Coronary artery (tissue), 2 donors: ENCODE measurements around the gene TTLL11.

Experiments used
- DNase-seq: peaks from one replicate; pipeline ENCODE4 v3.0.0-alpha.2; 2017; ENCODE audit warnings: low spot score
- H3K27ac ChIP-seq, 2 donors: fragments of 200-600 bp; sonication (generic); one replicate each; pipeline ENCODE4 v1.5.1; 2016 to 2019
- H3K4me3 ChIP-seq: fragments of 200-600 bp; sonication (generic); 2 replicates; pipeline ENCODE4 v1.5.1; 2016; ENCODE audit warnings: mild to moderate bottlenecking, moderate library complexity
- CTCF ChIP-seq: fragments of 200-600 bp; sonication (generic); IDR thresholded peaks from one replicate; pipeline ENCODE4 v1.5.1; 2019; ENCODE audit warnings: antibody characterized with exemption

TTLL11 gene

GRCh38 chr9:122039234-122039633, 53.9 kb downstream of the TTLL11 start:
- H3K4me3 ChIP-seq = no peak overlapping the region
- no peak for TF ChIP-seq CTCF
- no peak overlapping the region for H3K27ac ChIP-seq
- no peak for DNase-seq

- H3K27ac ChIP-seq = no peak overlapping the region
- no peak for TF ChIP-seq CTCF
- no peak overlapping the region for H3K4me3 ChIP-seq
- DNase-seq = no peak
Measured at GRCh38 chr9:122036988-122037387, 56.1 kb downstream of the TTLL11 start.

- Histone ChIP-seq H3K27ac (no peak overlapping the region), H3K4me3 (no peak overlapping the region)
- DNase-seq = no peak
- no peak for TF ChIP-seq CTCF
Measured at GRCh38 chr9:122036408-122036807, 56.7 kb downstream of the TTLL11 start.

GRCh38 chr9:122033775-122034373, 59.2 kb downstream of the TTLL11 start:
- Histone ChIP-seq H3K27ac (no peak overlapping the region), H3K4me3 (no peak overlapping the region)
- TF ChIP-seq CTCF = no peak
- no peak for DNase-seq

- H3K27ac ChIP-seq = no peak overlapping the region
- TF ChIP-seq CTCF = no peak
- H3K4me3 ChIP-seq = no peak overlapping the region
- no peak for DNase-seq
Measured at GRCh38 chr9:122032346-122032745, 60.8 kb downstream of the TTLL11 start.

GRCh38 chr9:122031776-122032175, 61.3 kb downstream of the TTLL11 start:
- DNase-seq = no peak
- H3K27ac ChIP-seq = no peak overlapping the region
- no peak overlapping the region for H3K4me3 ChIP-seq
- no peak for TF ChIP-seq CTCF

- no peak overlapping the region for H3K4me3 ChIP-seq
- TF ChIP-seq CTCF = no peak
- no peak for DNase-seq
- no peak overlapping the region for H3K27ac ChIP-seq
Measured at GRCh38 chr9:122031157-122031556, 62.0 kb downstream of the TTLL11 start.
